HepG2 (cell line): Measurements from ENCODE around the gene CNPPD1. TPM values are rescaled to one million over a fixed set of nuclear protein-coding genes. Genes with fewer than 3 reads are reported as not detected.

Experiments
- EED ChIP-seq: sonication (generic); formaldehyde crosslinking; IDR thresholded peaks from 2 replicates; pipeline ENCODE4 v1.5.0; 2020; ENCODE audit warnings: mild to moderate bottlenecking, missing genetic modification reagents
- FOSL1 ChIP-seq: sonication (generic); formaldehyde crosslinking; IDR thresholded peaks from 2 replicates; pipeline ENCODE4 v1.9.0; 2021; ENCODE audit warnings: missing genetic modification reagents, borderline replicate concordance
- FOXO1 ChIP-seq: sonication (generic); formaldehyde crosslinking; IDR thresholded peaks from 2 replicates; pipeline ENCODE4 v1.4.0; 2020; ENCODE audit warnings: missing genetic modification reagents
- HCFC1 ChIP-seq: fragments of 150-350 bp; IDR thresholded peaks from 2 replicates; pipeline ENCODE4 v1.6.1; 2014; ENCODE audit warnings: low read depth, low read length
- HNRNPL ChIP-seq: fragments of 200-400 bp; formaldehyde crosslinking; IDR thresholded peaks from 2 replicates; pipeline ENCODE4 v1.6.1; 2017; ENCODE audit warnings: mild to moderate bottlenecking, low read depth, low read length
- KDM5A ChIP-seq: fragments of 200-600 bp; sonication (generic); IDR thresholded peaks from 2 replicates; pipeline ENCODE4 v1.7.0; 2018; ENCODE audit warnings: antibody characterized with exemption, mild to moderate bottlenecking, low read length, borderline replicate concordance
- MZF1 ChIP-seq: sonication (generic); formaldehyde crosslinking; IDR thresholded peaks from 2 replicates; pipeline ENCODE4 v1.8.1; 2023; ENCODE audit warnings: mild to moderate bottlenecking, missing genetic modification reagents, borderline replicate concordance
- PCBP2 ChIP-seq: fragments of 200-400 bp; formaldehyde crosslinking; optimal IDR thresholded peaks from 2 replicates; pipeline ENCODE3; 2018; ENCODE audit warnings: low read length, low read depth; ENCODE audit not compliant: poor library complexity, severe bottlenecking
- RBM22 ChIP-seq: fragments of 200-400 bp; formaldehyde crosslinking; optimal IDR thresholded peaks from 2 replicates; pipeline ENCODE3; 2017; ENCODE audit warnings: mild to moderate bottlenecking, low read length, moderate library complexity
- RFXANK ChIP-seq: IDR thresholded peaks from 2 replicates; pipeline ENCODE4 v1.6.1; 2016
- RNF219 ChIP-seq: sonication (generic); formaldehyde crosslinking; IDR thresholded peaks from 2 replicates; pipeline ENCODE4 v1.5.0; 2020; ENCODE audit warnings: mild to moderate bottlenecking, missing genetic modification reagents
- TSC22D2 ChIP-seq: sonication (generic); formaldehyde crosslinking; IDR thresholded peaks from 2 replicates; pipeline ENCODE4 v1.5.1; 2020; ENCODE audit warnings: missing genetic modification reagents, mild to moderate bottlenecking, borderline replicate concordance
- YEATS4 ChIP-seq: sonication (generic); formaldehyde crosslinking; IDR thresholded peaks from 2 replicates; pipeline ENCODE4 v1.4.0; 2020; ENCODE audit warnings: missing genetic modification reagents, borderline replicate concordance
- ZBTB8A ChIP-seq: sonication (generic); formaldehyde crosslinking; IDR thresholded peaks from 2 replicates; pipeline ENCODE4 v1.4.0; 2020; ENCODE audit warnings: mild to moderate bottlenecking, low read depth, missing genetic modification reagents, borderline replicate concordance
- ZNF180 ChIP-seq: sonication (generic); formaldehyde crosslinking; IDR thresholded peaks from 2 replicates; pipeline ENCODE4 v1.4.0; 2020; ENCODE audit warnings: low read depth, missing genetic modification reagents, borderline replicate concordance
- ZNF256 ChIP-seq: sonication (generic); formaldehyde crosslinking; conservative IDR thresholded peaks from 2 replicates; pipeline ENCODE4 v1.4.0; 2020; ENCODE audit warnings: missing genetic modification reagents
- ZNF431 ChIP-seq: sonication (generic); formaldehyde crosslinking; IDR thresholded peaks from 2 replicates; pipeline ENCODE4 v1.9.0; 2022; ENCODE audit warnings: missing genetic modification reagents, low read depth, mild to moderate bottlenecking, borderline replicate concordance
- ZNF501 ChIP-seq: sonication (generic); formaldehyde crosslinking; IDR thresholded peaks from 2 replicates; pipeline ENCODE4 v1.5.1; 2020; ENCODE audit warnings: mild to moderate bottlenecking, moderate library complexity, missing genetic modification reagents
- ZNF564 ChIP-seq: sonication (generic); formaldehyde crosslinking; IDR thresholded peaks from 2 replicates; pipeline ENCODE4 v1.8.1; 2023; ENCODE audit warnings: mild to moderate bottlenecking, missing genetic modification reagents
- ZNF777 ChIP-seq: sonication (generic); formaldehyde crosslinking; IDR thresholded peaks from 2 replicates; pipeline ENCODE4 v1.4.0; 2020; ENCODE audit warnings: missing genetic modification reagents
- ZSCAN12 ChIP-seq: sonication (generic); formaldehyde crosslinking; IDR thresholded peaks from 2 replicates; pipeline ENCODE4 v1.9.0; 2021; ENCODE audit warnings: mild to moderate bottlenecking, missing genetic modification reagents
- polyA plus RNA-seq, 8 experiments: library from polyadenylated mRNA; depleted of rRNA in 3 of 8; stranded (reverse) in 7 of 8; unstranded in 1 of 8; fragments of >200 nt; fragmentation: Illumina TruSeq in 4 of 8; extraction: Trizol in 4 of 8; gene quantifications; 2 replicates each; pipeline versions ENCODE4 v1.2.1 to v1.2.3, GENCODE V29; 2011 to 2016; ENCODE audit warnings: low read depth in 4 of 8, missing spikeins in 1 of 8, mixed read lengths in 1 of 8; ENCODE audit not compliant: insufficient read depth in 1 of 8
- total RNA-seq, 5 experiments: library from RNA; depleted of rRNA; stranded (reverse); fragments of >200 nt; fragmentation: Illumina TruSeq; extraction: Trizol; gene quantifications; 2 replicates each; pipeline ENCODE4 v1.2.3, GENCODE V29; 2016; ENCODE audit warnings: low read depth in 1 of 5
- TF ChIP-seq, protein P1 (sequence below): sonication (generic); formaldehyde crosslinking; conservative IDR thresholded peaks from 2 replicates; pipeline ENCODE4 v1.5.0; 2020; ENCODE audit warnings: missing genetic modification reagents
- TF ChIP-seq, protein P2 (sequence below): sonication (generic); formaldehyde crosslinking; IDR thresholded peaks from 2 replicates; pipeline ENCODE4 v1.4.0; 2020; ENCODE audit warnings: missing genetic modification reagents
- TF ChIP-seq, protein P3 (sequence below): sonication (generic); formaldehyde crosslinking; IDR thresholded peaks from 2 replicates; pipeline ENCODE4 v1.8.0; 2023; ENCODE audit warnings: mild to moderate bottlenecking, missing genetic modification reagents
- TF ChIP-seq, protein P4 (sequence below): sonication (generic); formaldehyde crosslinking; IDR thresholded peaks from 2 replicates; pipeline ENCODE4 v1.4.0; 2020; ENCODE audit warnings: missing genetic modification reagents

The CNPPD1 gene
- total and polyA plus RNA-seq, 2 of the 13 experiments (the other 11 are each of a cell fraction or from before 2014, with no cell fraction given), result 35.5 to 49.4 TPM

DNA sequence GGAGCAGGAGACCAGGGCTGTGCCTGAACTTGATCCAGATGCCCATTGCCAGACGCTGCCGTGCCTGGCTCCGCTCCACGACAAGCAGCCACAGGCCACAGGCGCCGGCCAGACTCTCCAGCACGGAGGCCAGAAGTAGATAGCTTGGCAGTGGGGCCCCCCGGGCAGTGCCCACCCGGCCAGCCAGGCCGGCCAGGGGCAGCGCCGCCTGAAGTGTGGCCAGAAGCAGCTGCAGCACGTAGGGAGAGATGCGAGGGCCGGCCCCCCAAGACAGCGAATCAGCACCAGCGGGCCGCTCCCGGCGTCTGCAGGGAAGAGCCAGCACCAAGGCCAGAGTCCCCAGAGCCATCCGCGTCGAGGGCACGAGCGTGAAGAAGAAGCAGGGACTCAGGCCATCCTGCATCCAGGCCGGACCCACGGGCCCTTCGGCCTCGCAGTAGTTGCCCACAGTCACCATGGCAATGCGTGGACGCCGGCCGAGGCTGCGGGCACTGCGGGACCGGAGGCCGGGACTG is 41.5 kb upstream of the CNPPD1 start (continued):
- TF ChIP-seq, protein P1, sequence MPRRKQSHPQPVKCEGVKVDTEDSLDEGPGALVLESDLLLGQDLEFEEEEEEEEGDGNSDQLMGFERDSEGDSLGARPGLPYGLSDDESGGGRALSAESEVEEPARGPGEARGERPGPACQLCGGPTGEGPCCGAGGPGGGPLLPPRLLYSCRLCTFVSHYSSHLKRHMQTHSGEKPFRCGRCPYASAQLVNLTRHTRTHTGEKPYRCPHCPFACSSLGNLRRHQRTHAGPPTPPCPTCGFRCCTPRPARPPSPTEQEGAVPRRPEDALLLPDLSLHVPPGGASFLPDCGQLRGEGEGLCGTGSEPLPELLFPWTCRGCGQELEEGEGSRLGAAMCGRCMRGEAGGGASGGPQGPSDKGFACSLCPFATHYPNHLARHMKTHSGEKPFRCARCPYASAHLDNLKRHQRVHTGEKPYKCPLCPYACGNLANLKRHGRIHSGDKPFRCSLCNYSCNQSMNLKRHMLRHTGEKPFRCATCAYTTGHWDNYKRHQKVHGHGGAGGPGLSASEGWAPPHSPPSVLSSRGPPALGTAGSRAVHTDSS (CRISPR knock-in tag), result no peak
- no peak for TF ChIP-seq ZNF180 (CRISPR knock-in tag)
- no peak for TF ChIP-seq MZF1 (CRISPR knock-in tag)
- TF ChIP-seq ZBTB8A, result no peak
- no peak for TF ChIP-seq RNF219 (CRISPR knock-in tag)
- TF ChIP-seq ZNF256 (CRISPR knock-in tag), result peak; percentile 59; the same call in 1 of the 2 replicates
- peak; percentile 83; the same call in 1 of the 2 replicates for TF ChIP-seq ZNF777 (CRISPR knock-in tag)
- 0 out of 2 replicates have a peak, but pooled peaks have one; percentile 66 for TF ChIP-seq ZSCAN12
- TF ChIP-seq PCBP2, result no peak
- peak; percentile 85 for TF ChIP-seq HNRNPL
- TF ChIP-seq, protein P2, sequence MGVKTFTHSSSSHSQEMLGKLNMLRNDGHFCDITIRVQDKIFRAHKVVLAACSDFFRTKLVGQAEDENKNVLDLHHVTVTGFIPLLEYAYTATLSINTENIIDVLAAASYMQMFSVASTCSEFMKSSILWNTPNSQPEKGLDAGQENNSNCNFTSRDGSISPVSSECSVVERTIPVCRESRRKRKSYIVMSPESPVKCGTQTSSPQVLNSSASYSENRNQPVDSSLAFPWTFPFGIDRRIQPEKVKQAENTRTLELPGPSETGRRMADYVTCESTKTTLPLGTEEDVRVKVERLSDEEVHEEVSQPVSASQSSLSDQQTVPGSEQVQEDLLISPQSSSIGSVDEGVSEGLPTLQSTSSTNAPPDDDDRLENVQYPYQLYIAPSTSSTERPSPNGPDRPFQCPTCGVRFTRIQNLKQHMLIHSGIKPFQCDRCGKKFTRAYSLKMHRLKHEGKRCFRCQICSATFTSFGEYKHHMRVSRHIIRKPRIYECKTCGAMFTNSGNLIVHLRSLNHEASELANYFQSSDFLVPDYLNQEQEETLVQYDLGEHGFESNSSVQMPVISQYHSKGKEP (CRISPR knock-in tag), result no peak
- TF ChIP-seq FOXO1 (CRISPR knock-in tag), result no peak
- no peak for TF ChIP-seq TSC22D2 (CRISPR knock-in tag)
- TF ChIP-seq YEATS4 (CRISPR knock-in tag), result no peak
- no peak for TF ChIP-seq ZNF564 (CRISPR knock-in tag)
- TF ChIP-seq RFXANK, result no peak; the same call in 1 of the 2 replicates
- TF ChIP-seq ZNF501, result no peak
- TF ChIP-seq FOSL1, result peak; percentile 42; the same call in 1 of the 2 replicates
- no peak for TF ChIP-seq RBM22
- TF ChIP-seq, protein P3, sequence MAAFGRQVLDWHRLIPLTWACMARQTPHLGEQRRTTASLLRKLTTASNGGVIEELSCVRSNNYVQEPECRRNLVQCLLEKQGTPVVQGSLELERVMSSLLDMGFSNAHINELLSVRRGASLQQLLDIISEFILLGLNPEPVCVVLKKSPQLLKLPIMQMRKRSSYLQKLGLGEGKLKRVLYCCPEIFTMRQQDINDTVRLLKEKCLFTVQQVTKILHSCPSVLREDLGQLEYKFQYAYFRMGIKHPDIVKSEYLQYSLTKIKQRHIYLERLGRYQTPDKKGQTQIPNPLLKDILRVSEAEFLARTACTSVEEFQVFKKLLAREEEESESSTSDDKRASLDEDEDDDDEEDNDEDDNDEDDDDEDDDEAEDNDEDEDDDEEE, result 0 out of 2 replicates have a peak, but pooled peaks have one; percentile 94
- peak; percentile 40; the same call in 1 of the 2 replicates for TF ChIP-seq KDM5A
- peak; percentile 88; the same call in 1 of the 2 replicates for TF ChIP-seq ZNF431 (CRISPR knock-in tag)
- TF ChIP-seq, protein P4, sequence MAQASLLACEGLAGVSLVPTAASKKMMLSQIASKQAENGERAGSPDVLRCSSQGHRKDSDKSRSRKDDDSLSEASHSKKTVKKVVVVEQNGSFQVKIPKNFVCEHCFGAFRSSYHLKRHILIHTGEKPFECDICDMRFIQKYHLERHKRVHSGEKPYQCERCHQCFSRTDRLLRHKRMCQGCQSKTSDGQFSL, result 0 out of 2 replicates have a peak, but pooled peaks have one; percentile 32
- TF ChIP-seq HCFC1, result no peak
- TF ChIP-seq EED (CRISPR knock-in tag), result no peak; the same call in 1 of the 2 replicates
